ENCODE data around the gene AKT1.

- TF ChIP-seq CTCF (IDR thresholded peaks at IDR 0.05): no peak
- TF ChIP-seq POLR2A (IDR thresholded peaks at IDR 0.05): no peak
These were observed 1.1 kb upstream of the AKT1 start for GRCh38 chr14:104796687-104797081.
